GM12878 (cell line): ENCODE data around the gene SERPINB6.

Source experiments
- CTCF ChIP-seq, 3 experiments: IDR thresholded peaks in 2 of 3; conservative IDR thresholded peaks in 1 of 3; 2 replicates each; pipeline ENCODE4 v1.5.1; 2011; ENCODE audit warnings: low read depth in 3 of 3, low read length in 3 of 3, mild to moderate bottlenecking in 3 of 3, control low read depth in 2 of 3, moderate library complexity in 2 of 3, inconsistent platforms in 1 of 3, mixed read lengths in 1 of 3; ENCODE audit not compliant: control insufficient read depth in 2 of 3, insufficient read depth in 1 of 3; ENCODE audit errors: extremely low read depth in 1 of 3
- DPF2 ChIP-seq: fragments of 450-650 bp; IDR thresholded peaks from 2 replicates; pipeline ENCODE4 v1.6.1; 2017; ENCODE audit warnings: mild to moderate bottlenecking
- E4F1 ChIP-seq: fragments of 450-650 bp; IDR thresholded peaks from 2 replicates; pipeline ENCODE4 v1.6.1; 2018; ENCODE audit warnings: borderline replicate concordance, mild to moderate bottlenecking; ENCODE audit not compliant: partially characterized antibody
- HCFC1 ChIP-seq: fragments of 150-350 bp; IDR thresholded peaks from 2 replicates; pipeline ENCODE4 v1.6.1; 2014; ENCODE audit warnings: low read length
- HDAC2 ChIP-seq: fragments of 200-600 bp; sonication (generic); IDR thresholded peaks from 2 replicates; pipeline ENCODE4 v1.6.1; 2017
- HDAC6 ChIP-seq: fragments of 200-600 bp; sonication (generic); IDR thresholded peaks from one replicate; pipeline ENCODE4 v1.8.0; 2017; ENCODE audit warnings: antibody characterized with exemption; ENCODE audit not compliant: unreplicated experiment
- IRF4 ChIP-seq: IDR thresholded peaks from 2 replicates; pipeline ENCODE4 v1.6.1; 2011; ENCODE audit warnings: low read depth, low read length
- POLR2A ChIP-seq: IDR thresholded peaks from 2 replicates; pipeline ENCODE4 v1.6.1; 2011; ENCODE audit warnings: low read depth, mild to moderate bottlenecking, low read length
- SIX5 ChIP-seq: IDR thresholded peaks from 2 replicates; pipeline ENCODE4 v1.6.1; 2011; ENCODE audit warnings: mild to moderate bottlenecking, low read depth, low read length, moderate library complexity; ENCODE audit not compliant: severe bottlenecking
- ZBED1 ChIP-seq: IDR thresholded peaks from 2 replicates; pipeline ENCODE4 v1.6.1; 2016; ENCODE audit warnings: borderline replicate concordance
- TF ChIP-seq, protein P1 (sequence below): IDR thresholded peaks from 2 replicates; pipeline ENCODE4 v1.6.1; 2011; ENCODE audit warnings: low read depth, mild to moderate bottlenecking, low read length, moderate library complexity, borderline replicate concordance; ENCODE audit errors: extremely low read depth

- no peak for TF ChIP-seq CTCF (IDR thresholded peaks at IDR 0.05 in 2 of 3, conservative IDR thresholded peaks at IDR 0.05 in 1 of 3; ENCODE audit: control insufficient read depth in 2 of 3, extremely low read depth in 1 of 3, insufficient read depth in 1 of 3, low read depth in 3 of 3, low read length in 3 of 3)
- no peak for TF ChIP-seq HCFC1
- TF ChIP-seq SIX5, result no peak
- TF ChIP-seq IRF4, result no peak
- no peak for TF ChIP-seq E4F1
- no peak for TF ChIP-seq DPF2
- no peak for TF ChIP-seq HDAC6
- no peak for TF ChIP-seq ZBED1
- TF ChIP-seq HDAC2, result no peak
- TF ChIP-seq POLR2A, result no peak
- TF ChIP-seq, protein P1, sequence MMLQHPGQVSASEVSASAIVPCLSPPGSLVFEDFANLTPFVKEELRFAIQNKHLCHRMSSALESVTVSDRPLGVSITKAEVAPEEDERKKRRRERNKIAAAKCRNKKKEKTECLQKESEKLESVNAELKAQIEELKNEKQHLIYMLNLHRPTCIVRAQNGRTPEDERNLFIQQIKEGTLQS, result no peak
Observed at GRCh38 chr6:2909718-2910117, 61.6 kb downstream of the SERPINB6 start.
